GM15510 (cell line): ENCODE results near the gene TMEM82.

Source experiments
- POLR2A ChIP-seq: IDR thresholded peaks from 3 replicates; pipeline ENCODE4 v1.6.1; 2011; ENCODE audit warnings: borderline replicate concordance; ENCODE audit not compliant: insufficient read length; ENCODE audit errors: extremely low read depth

Gene TMEM82

GRCh38 chr1:15730423-15730822 is 11.9 kb upstream of the TMEM82 start:
- no peak for TF ChIP-seq POLR2A

- TF ChIP-seq POLR2A: no peak
Observed at GRCh38 chr1:15730936-15731335, 11.4 kb upstream of the TMEM82 start.

GRCh38 chr1:15731735-15732685 is 10.3 kb upstream of the TMEM82 start:
- no peak for TF ChIP-seq POLR2A

GRCh38 chr1:15732686-15733081 is 9.6 kb upstream of the TMEM82 start:
- no peak for TF ChIP-seq POLR2A

GRCh38 chr1:15733218-15733725 is 9.0 kb upstream of the TMEM82 start:
- no peak for TF ChIP-seq POLR2A

- TF ChIP-seq POLR2A: no peak
Observed at GRCh38 chr1:15733726-15734226, 8.5 kb upstream of the TMEM82 start.

GRCh38 chr1:15734296-15734695 is 8.0 kb upstream of the TMEM82 start:
- no peak for TF ChIP-seq POLR2A

GRCh38 chr1:15734901-15735300 is 7.4 kb upstream of the TMEM82 start:
- TF ChIP-seq POLR2A: no peak

GRCh38 chr1:15735304-15736037 is 6.8 kb upstream of the TMEM82 start:
- TF ChIP-seq POLR2A: no peak

GRCh38 chr1:15736038-15736891 is 6.0 kb upstream of the TMEM82 start, which contains the start of gene SLC25A34:
SLC25A34 (plus strand) TSS chr1:15736258; CDS start chr1:15736486, 228 bp downstream.
- no peak for TF ChIP-seq POLR2A

GRCh38 chr1:15736892-15737261 is 5.4 kb upstream of the TMEM82 start:
- no peak for TF ChIP-seq POLR2A

GRCh38 chr1:15737324-15738319 is 4.7 kb upstream of the TMEM82 start:
- TF ChIP-seq POLR2A: no peak

- no peak for TF ChIP-seq POLR2A
Observed at GRCh38 chr1:15738416-15739113, 3.7 kb upstream of the TMEM82 start.

GRCh38 chr1:15739259-15739658 is 3.0 kb upstream of the TMEM82 start:
- TF ChIP-seq POLR2A: no peak
